H1 (cell line): ENCODE results near the gene CHMP5. TPM values are rescaled to one million over a fixed set of nuclear protein-coding genes. Genes with fewer than 3 reads are reported as not detected.

Experiments used
- CTCF ChIA-PET: fragments of 300-600 bp; sonication (Branson Sonifier 250); formaldehyde crosslinking; loops from one replicate; lab custom pipeline; 2021; ENCODE audit not compliant: partially characterized antibody; lab: Charles Lee
- POLR2A ChIA-PET: fragments of 300-600 bp; sonication (Branson Sonifier 250); formaldehyde crosslinking; loops from one replicate; lab custom pipeline; 2021; ENCODE audit warnings: inconsistent platforms; ENCODE audit not compliant: partially characterized antibody; lab: Charles Lee
- DNase-seq, 2 experiments: peaks; one replicate each; pipeline versions ENCODE4 v3.0.0 to v3.0.0-alpha.2; 2010 to 2022; ENCODE audit warnings: low spot score in 2 of 2, low read depth in 1 of 2, mixed read lengths in 1 of 2
- FAIRE-seq: peaks from 2 replicates; lab custom pipeline; 2011; peaks lifted over from hg19 to GRCh38; lab: Jason Lieb, UNC
- H2AFZ ChIP-seq: 2 replicates; pipeline ENCODE4 v1.8.1; 2012; ENCODE audit warnings: low read length, inconsistent platforms
- H2AK5ac ChIP-seq: 2 replicates; pipeline ENCODE4 v1.6.1; 2013; ENCODE audit warnings: low read depth, low read length
- H2BK120ac ChIP-seq: replicated peaks from 2 replicates; pipeline ENCODE3; 2013; ENCODE audit warnings: low read depth, low read length, inconsistent platforms
- H2BK12ac ChIP-seq: 2 replicates; pipeline ENCODE4 v1.6.1; 2013; ENCODE audit warnings: low read depth, low read length
- H2BK15ac ChIP-seq: 2 replicates; pipeline ENCODE4 v1.6.1; 2013; ENCODE audit warnings: low read length
- H2BK20ac ChIP-seq: 2 replicates; pipeline ENCODE4 v1.6.1; 2013; ENCODE audit warnings: low read length
- H2BK5ac ChIP-seq: 2 replicates; pipeline ENCODE4 v1.6.1; 2013; ENCODE audit warnings: low read depth, low read length
- H3K14ac ChIP-seq: 2 replicates; pipeline ENCODE4 v1.6.1; 2013; ENCODE audit warnings: inconsistent platforms; ENCODE audit not compliant: insufficient read length
- H3K18ac ChIP-seq: 2 replicates; pipeline ENCODE4 v1.6.1; 2013; ENCODE audit warnings: low read length; ENCODE audit errors: extremely low read depth
- H3K23ac ChIP-seq: 2 replicates; pipeline ENCODE4 v1.6.1; 2013; ENCODE audit warnings: inconsistent platforms; ENCODE audit not compliant: insufficient read length
- H3K23me2 ChIP-seq: 2 replicates; pipeline ENCODE4 v1.6.1; 2013; ENCODE audit warnings: low read depth, low read length
- H3K27ac ChIP-seq: 2 replicates; pipeline ENCODE4 v1.6.1; 2011; ENCODE audit warnings: low read depth, low read length, inconsistent platforms
- H3K27me3 ChIP-seq, 4 experiments: replicated peaks in 1 of 4; 1 replicate in 1 of 4; 2 replicates in 3 of 4; pipeline versions ENCODE4 v1.6.1 to v1.8.1; 2011 to 2013; ENCODE audit warnings: low read length in 3 of 4, mild to moderate bottlenecking in 3 of 4, inconsistent platforms in 2 of 4, mixed read lengths in 2 of 4, moderate library complexity in 1 of 4; ENCODE audit not compliant: control insufficient read depth in 3 of 4, insufficient read depth in 3 of 4; ENCODE audit errors: extremely low read depth in 1 of 4
- H3K36me3 ChIP-seq, 4 experiments: 2 replicates each; pipeline versions ENCODE4 v1.6.1 to v1.8.1; 2011 to 2013; ENCODE audit warnings: mild to moderate bottlenecking in 4 of 4, low read length in 3 of 4, moderate library complexity in 2 of 4, control low read depth in 1 of 4, inconsistent platforms in 1 of 4; ENCODE audit not compliant: insufficient read depth in 4 of 4, control insufficient read depth in 2 of 4
- H3K4ac ChIP-seq: replicated peaks from 2 replicates; pipeline ENCODE3; 2013; ENCODE audit warnings: low read length, low read depth, mixed read lengths, inconsistent platforms; ENCODE audit not compliant: insufficient read length
- H3K4me1 ChIP-seq, 4 experiments: replicated peaks in 1 of 4; 1 replicate in 1 of 4; 2 replicates in 3 of 4; pipeline versions ENCODE4 v1.6.1 to v1.8.1; 2011 to 2013; ENCODE audit warnings: low read length in 3 of 4, inconsistent platforms in 2 of 4, mixed read lengths in 1 of 4; ENCODE audit not compliant: insufficient read depth in 4 of 4, control insufficient read depth in 3 of 4
- H3K4me2 ChIP-seq, 2 experiments: 2 replicates each; pipeline versions ENCODE4 v1.6.1 to v1.8.1; 2011 to 2013; ENCODE audit warnings: low read depth in 2 of 2, low read length in 2 of 2, control low read depth in 1 of 2, inconsistent platforms in 1 of 2, mild to moderate bottlenecking in 1 of 2; ENCODE audit not compliant: insufficient read depth in 1 of 2
- H3K4me3 ChIP-seq, 4 experiments: fragments of 200-600, 300-600 bp in 1 of 4; sonication (generic), shearing (Covaris generic), sonication (Bioruptor Twin) in 1 of 4; 2 replicates each; pipeline versions ENCODE4 v1.5.1 to v1.8.1; 2011 to 2016; ENCODE audit warnings: low read length in 4 of 4, low read depth in 3 of 4, control low read depth in 2 of 4, inconsistent platforms in 2 of 4, mild to moderate bottlenecking in 2 of 4, mixed read lengths in 1 of 4, moderate library complexity in 1 of 4; ENCODE audit not compliant: insufficient read depth in 2 of 4; ENCODE audit errors: extremely low read depth in 1 of 4
- H3K56ac ChIP-seq: replicated peaks from 2 replicates; pipeline ENCODE3; 2013; ENCODE audit warnings: low read depth, mild to moderate bottlenecking, mixed read lengths, low read length, inconsistent platforms; ENCODE audit not compliant: insufficient read length
- H3K79me1 ChIP-seq: 2 replicates; pipeline ENCODE4 v1.6.1; 2013; ENCODE audit warnings: low read depth, low read length, control low read depth
- H3K79me2 ChIP-seq, 2 experiments: 2 replicates each; pipeline versions ENCODE4 v1.6.1 to v1.8.1; 2012 to 2013; ENCODE audit warnings: low read length in 2 of 2, mild to moderate bottlenecking in 2 of 2, inconsistent platforms in 1 of 2; ENCODE audit not compliant: insufficient read depth in 2 of 2, control insufficient read depth in 1 of 2
- H3K9ac ChIP-seq, 4 experiments: replicated peaks in 1 of 4; 1 replicate in 1 of 4; 2 replicates in 3 of 4; pipeline versions ENCODE4 v1.6.1 to v1.8.1; 2011 to 2013; ENCODE audit warnings: low read depth in 3 of 4, low read length in 3 of 4, control low read depth in 2 of 4, mild to moderate bottlenecking in 2 of 4, moderate library complexity in 2 of 4, inconsistent platforms in 1 of 4; ENCODE audit errors: extremely low read depth in 1 of 4
- H3K9me3 ChIP-seq, 2 experiments: 2 replicates each; pipeline versions ENCODE4 v1.6.1 to v1.8.1; 2012 to 2013; ENCODE audit warnings: mild to moderate bottlenecking in 2 of 2, moderate library complexity in 2 of 2, control low read depth in 1 of 2, inconsistent platforms in 1 of 2, low read depth in 1 of 2, low read length in 1 of 2, mixed read lengths in 1 of 2; ENCODE audit not compliant: insufficient read depth in 2 of 2
- H4K20me1 ChIP-seq, 2 experiments: replicated peaks in 1 of 2; 2 replicates each; pipeline versions ENCODE3 to v1.8.1; 2011 to 2013; ENCODE audit warnings: inconsistent platforms in 2 of 2, low read length in 2 of 2, mild to moderate bottlenecking in 1 of 2; ENCODE audit not compliant: insufficient read depth in 2 of 2, control insufficient read depth in 1 of 2
- H4K5ac ChIP-seq: 2 replicates; pipeline ENCODE4 v1.6.1; 2013; ENCODE audit warnings: low read length, low read depth, mixed read lengths, inconsistent platforms; ENCODE audit not compliant: insufficient read length
- H4K8ac ChIP-seq: 2 replicates; pipeline ENCODE4 v1.8.0; 2013; ENCODE audit warnings: mild to moderate bottlenecking, moderate library complexity, low read length, inconsistent platforms; ENCODE audit not compliant: insufficient read depth; ENCODE audit errors: extremely low read depth
- H4K91ac ChIP-seq: replicated peaks from 2 replicates; pipeline ENCODE3; 2013; ENCODE audit warnings: low read length, mixed read lengths, inconsistent platforms; ENCODE audit not compliant: insufficient read length
- BACH1 ChIP-seq: IDR thresholded peaks from 2 replicates; pipeline ENCODE4 v1.6.1; 2012; ENCODE audit warnings: low read length, improper control_type of control experiment
- GABPA ChIP-seq: IDR thresholded peaks from 2 replicates; pipeline ENCODE4 v1.6.1; 2011; ENCODE audit warnings: mild to moderate bottlenecking, low read length, moderate library complexity, borderline replicate concordance; ENCODE audit not compliant: insufficient read depth
- SUZ12 ChIP-seq: fragments of 200-600 bp; sonication (generic); IDR thresholded peaks from 2 replicates; pipeline ENCODE4 v1.6.1; 2012; ENCODE audit warnings: mild to moderate bottlenecking, inconsistent platforms, low read length, moderate library complexity, mixed read lengths
- WGBS, 2 experiments: shearing (Covaris generic) in 1 of 2; methylation state at CpG; one replicate each; pipeline versions ENCODE4 v1.1.6 to v1.1.7; 2013 to 2015; ENCODE audit warnings: low lambda C conversion rate in 2 of 2, mixed read lengths in 2 of 2, inconsistent platforms in 1 of 2, low coverage in 1 of 2, missing lambda C conversion rate in 1 of 2; ENCODE audit not compliant: insufficient replicate concordance in 2 of 2, insufficient coverage in 1 of 2, insufficient read length in 1 of 2; ENCODE audit errors: extremely low coverage in 1 of 2, missing lambda C conversion rate in 1 of 2; 5-methylcytosine and 5-hydroxymethylcytosine counted together
- polyA plus RNA-seq, 7 experiments: library from polyadenylated mRNA; depleted of rRNA in 3 of 7; stranded (reverse) in 5 of 7; unstranded in 2 of 7; fragments of >200 nt in 5 of 7; fragments of 200-250 nt in 2 of 7; gene quantifications; 1 replicate in 5 of 7; 2 replicates in 1 of 7; 4 replicates in 1 of 7; pipeline versions ENCODE4 v1.2.1 to v1.2.3, GENCODE V29; 2011 to 2013; ENCODE audit warnings: missing spikeins in 2 of 7, mixed read lengths in 2 of 7
- total RNA-seq: library from RNA; stranded (reverse); fragmentation: NEBNext Ultra II Directional; extraction: Animal tissue kit (Norgen Biotek cat#: 25700); gene quantifications from 2 replicates; pipeline ENCODE4 v1.2.1, GENCODE V29; 2021

CHMP5 gene
- total and polyA plus RNA-seq, 2 of the 8 experiments (the other 6 are each of a cell fraction or from before 2014, with no cell fraction given) = 25.0 to 47.3 TPM

- Histone ChIP-seq H3K79me2 (no peaks in the 10 kb centered on the region), H2BK12ac (no peak overlapping the region), H3K56ac (no peak overlapping the region), H4K91ac (no peak overlapping the region), H2AFZ (no peak overlapping the region), H3K36me3 (peaks cover 13 to 49% (median 35%) of the 10 kb centered on the region in 4 experiments), H2BK20ac (no peak overlapping the region), H2AK5ac (no peak overlapping the region), H4K8ac (no peak overlapping the region), H3K4me2 (no peak overlapping the region), H3K23ac (no peak overlapping the region), H4K20me1 (peaks cover 0 to under 1% of the 10 kb centered on the region in 2 experiments), H3K23me2 (no peaks in the 10 kb centered on the region), H2BK5ac (no peak overlapping the region), H4K5ac (no peak overlapping the region), H3K4me1 (no peaks in the 10 kb centered on the region), H3K27me3 (no peaks in the 10 kb centered on the region), H3K79me1 (no peaks in the 10 kb centered on the region), H3K18ac (no peak overlapping the region), H3K14ac (no peak overlapping the region), H3K9me3 (no peaks in the 10 kb centered on the region), H2BK120ac (no peak overlapping the region), H3K27ac (no peak overlapping the region), H3K9ac (no peak overlapping the region), H3K4me3 (no peak overlapping the region), H2BK15ac (no peak overlapping the region), H3K4ac (no peak overlapping the region)
- FAIRE-seq (no peak), DNase-seq (no peak)
- ChIA-PET CTCF (interaction anchor here (1.4 kb wide), 1 partner anchor 146 kb away, joined by 4 read pairs; no protein-coding TSS in a partner anchor), POLR2A (no interaction called here)
- WGBS, 2 experiments = 97% methylated on average over 2 of the region's 2 CpGs; no CpG with 5 or more reads in 1 of the 2 experiments
- TF ChIP-seq SUZ12 = no peak
- TF ChIP-seq GABPA = no peak
- no peak for TF ChIP-seq BACH1
Observed at GRCh38 chr9:33320568-33321261, 55.9 kb downstream of the CHMP5 start.
